Fibroblast of lung (primary cell): ENCODE measurements around the gene SPOCK1. TPM values are rescaled to one million over a fixed set of nuclear protein-coding genes. Genes with fewer than 3 reads are reported as not detected.

Experiments
- DNase-seq, 2 donors: peaks; one replicate each; pipeline versions ENCODE4 v3.0.0 to v3.0.0-alpha.2; 2010; ENCODE audit warnings: low read depth in 2 of 2
- H2AFZ ChIP-seq: 2 replicates; pipeline ENCODE4 v1.5.1; 2012; ENCODE audit warnings: low read length, control low read depth, inconsistent platforms
- H3K27ac ChIP-seq: 2 replicates; pipeline ENCODE4 v1.5.1; 2011; ENCODE audit warnings: low read length, control low read depth; ENCODE audit not compliant: insufficient read depth
- H3K27me3 ChIP-seq: 2 replicates; pipeline ENCODE4 v1.5.1; 2011; ENCODE audit warnings: mild to moderate bottlenecking, low read length; ENCODE audit not compliant: control insufficient read depth, insufficient read depth
- H3K36me3 ChIP-seq: 2 replicates; pipeline ENCODE4 v1.5.1; 2011; ENCODE audit warnings: low read length; ENCODE audit not compliant: control insufficient read depth, insufficient read depth
- H3K4me1 ChIP-seq: 2 replicates; pipeline ENCODE4 v1.5.1; 2011; ENCODE audit warnings: low read length; ENCODE audit not compliant: control insufficient read depth, insufficient read depth; ENCODE audit errors: extremely low read depth
- H3K4me2 ChIP-seq: 2 replicates; pipeline ENCODE4 v1.5.1; 2011; ENCODE audit warnings: low read length, control low read depth; ENCODE audit not compliant: insufficient read depth; ENCODE audit errors: extremely low read depth
- H3K4me3 ChIP-seq, 4 experiments: fragments of 200-600 bp in 1 of 4; sonication (generic) in 1 of 4; replicated peaks in 1 of 4; 2 replicates each; pipeline ENCODE4 v1.5.1; 2011 to 2016; ENCODE audit warnings: low read length in 4 of 4, low read depth in 3 of 4, mild to moderate bottlenecking in 3 of 4, control low read depth in 2 of 4, inconsistent platforms in 1 of 4, mixed read lengths in 1 of 4; ENCODE audit not compliant: insufficient read depth in 1 of 4; ENCODE audit errors: control extremely low read depth in 1 of 4
- H3K79me2 ChIP-seq: 2 replicates; pipeline ENCODE4 v1.5.1; 2012; ENCODE audit warnings: mild to moderate bottlenecking, low read length, inconsistent platforms; ENCODE audit not compliant: control insufficient read depth, insufficient read depth
- H3K9ac ChIP-seq: 2 replicates; pipeline ENCODE4 v1.5.1; 2011; ENCODE audit warnings: mild to moderate bottlenecking, low read length, control low read depth; ENCODE audit not compliant: insufficient read depth
- H3K9me3 ChIP-seq: 2 replicates; pipeline ENCODE4 v1.5.1; 2012; ENCODE audit warnings: low read depth, low read length; ENCODE audit not compliant: control insufficient read depth, insufficient read depth
- H4K20me1 ChIP-seq: 2 replicates; pipeline ENCODE4 v1.5.1; 2011; ENCODE audit warnings: low read length; ENCODE audit not compliant: control insufficient read depth, insufficient read depth; ENCODE audit errors: extremely low read depth
- CTCF ChIP-seq, 2 donors: IDR thresholded peaks in 1 of 2; conservative IDR thresholded peaks in 1 of 2; 1 replicate in 1 of 2; 2 replicates in 1 of 2; pipeline ENCODE4 v1.5.1; 2011 to 2012; ENCODE audit warnings: low read length in 2 of 2, control low read depth in 1 of 2, inconsistent platforms in 1 of 2, low read depth in 1 of 2, mild to moderate bottlenecking in 1 of 2
- EZH2 ChIP-seq: IDR thresholded peaks from 2 replicates; pipeline ENCODE4 v1.5.1; 2012; ENCODE audit warnings: low read length, control low read depth, mild to moderate bottlenecking; ENCODE audit errors: missing control alignments
- polyA plus RNA-seq, 2 donors: library from polyadenylated mRNA; depleted of rRNA in 1 of 2; stranded (reverse) in 1 of 2; unstranded in 1 of 2; fragments of >200 nt; gene quantifications; 2 replicates each; pipeline ENCODE4 v1.2.1, GENCODE V29; 2011 to 2012; ENCODE audit warnings: missing spikeins in 1 of 2
- total RNA-seq: library from RNA; depleted of rRNA; stranded (reverse); fragments of >200 nt; gene quantifications from 2 replicates; pipeline ENCODE4 v1.2.1, GENCODE V29; 2014

SPOCK1 gene
- total and polyA plus RNA-seq, 2 donors (not counting 1 experiment from before 2014, with no cell fraction given), result 11.1 to 34.9 TPM

DNA sequence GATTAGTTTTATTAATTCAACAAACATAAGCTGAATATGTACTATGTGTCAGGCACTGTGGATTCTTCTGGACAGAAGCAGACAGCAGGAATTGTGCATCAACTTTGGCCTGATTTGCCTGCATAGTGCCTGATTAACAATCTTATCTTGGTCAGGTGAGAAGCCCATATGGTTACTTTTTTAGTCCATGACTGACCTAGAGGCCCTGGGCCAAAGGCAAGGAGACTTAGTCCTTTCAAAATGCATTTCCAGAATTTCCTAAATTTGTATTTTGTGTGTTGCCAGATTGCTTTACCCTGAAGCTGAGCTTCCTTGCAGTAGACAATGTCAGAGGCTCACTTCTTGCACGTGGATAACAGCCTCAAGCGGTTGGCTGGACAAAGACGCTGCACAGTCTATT, 286.7 kb downstream of the SPOCK1 start:
- Histone ChIP-seq H3K4me2 (no peak overlapping the region), H2AFZ (no peak overlapping the region), H3K27me3 (no peaks in the 10 kb centered on the region), H3K4me1 (no peaks in the 10 kb centered on the region), H3K27ac (no peak overlapping the region), H3K79me2 (no peaks in the 10 kb centered on the region), H3K36me3 (no peaks in the 10 kb centered on the region), H3K9ac (no peak overlapping the region), H3K4me3 (no peak overlapping the region), H3K9me3 (no peaks in the 10 kb centered on the region), H4K20me1 (no peaks in the 10 kb centered on the region)
- no peak for TF ChIP-seq CTCF (conservative IDR thresholded peaks at IDR 0.05 in 1 of 2, IDR thresholded peaks at IDR 0.05 in 1 of 2; ENCODE audit: low read depth in 1 of 2, low read length in 2 of 2)
- no peak for TF ChIP-seq EZH2
- DNase-seq, result no peak

DNA sequence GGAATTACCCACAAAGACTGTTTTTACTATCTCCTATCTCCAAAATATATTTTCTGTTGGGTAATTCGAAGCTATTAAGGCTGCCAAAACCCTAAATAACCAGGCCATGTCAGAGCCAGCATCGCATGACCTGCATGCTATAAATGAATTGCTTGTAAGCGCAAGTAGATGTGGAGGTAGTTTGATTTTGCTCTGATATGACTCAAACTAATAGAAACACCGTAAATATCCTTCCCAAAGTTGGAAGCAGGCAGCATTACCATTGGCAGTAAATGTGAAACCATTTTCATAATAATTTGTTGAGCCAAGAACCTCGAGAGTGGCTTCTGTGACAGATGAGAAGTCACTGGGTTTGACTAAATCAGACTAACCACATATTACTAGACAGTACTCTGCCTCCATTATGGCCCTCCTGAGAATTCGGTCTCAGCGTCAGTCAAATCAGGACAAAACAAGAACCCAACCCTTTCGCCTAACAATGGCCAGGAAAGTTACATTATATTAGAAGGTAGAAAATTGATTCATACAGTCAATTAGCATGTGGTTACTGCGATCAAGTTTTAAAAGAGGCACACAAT, 289.8 kb downstream of the SPOCK1 start:
- Histone ChIP-seq H3K4me2 (no peak overlapping the region), H3K36me3 (no peaks in the 10 kb centered on the region), H2AFZ (no peak overlapping the region), H3K79me2 (no peaks in the 10 kb centered on the region), H3K4me1 (no peaks in the 10 kb centered on the region), H3K9ac (no peak overlapping the region), H3K27ac (no peak overlapping the region), H3K9me3 (no peaks in the 10 kb centered on the region), H3K27me3 (no peaks in the 10 kb centered on the region), H3K4me3 (no peak overlapping the region), H4K20me1 (no peaks in the 10 kb centered on the region)
- peak in 1 of 2 donors; percentile 22 for DNase-seq
- TF ChIP-seq EZH2 (no peak), CTCF (conservative IDR thresholded peaks at IDR 0.05 in 1 of 2, IDR thresholded peaks at IDR 0.05 in 1 of 2; ENCODE audit: low read depth in 1 of 2, low read length in 2 of 2) (no peak)

- Histone ChIP-seq H2AFZ (no peak overlapping the region), H3K4me2 (no peak overlapping the region), H3K4me1 (no peaks in the 10 kb centered on the region), H3K27ac (no peak overlapping the region), H3K9ac (no peak overlapping the region), H3K9me3 (no peaks in the 10 kb centered on the region), H3K4me3 (no peak overlapping the region), H3K79me2 (no peaks in the 10 kb centered on the region), H4K20me1 (no peaks in the 10 kb centered on the region), H3K27me3 (no peaks in the 10 kb centered on the region), H3K36me3 (no peaks in the 10 kb centered on the region)
- DNase-seq, result no peak
- TF ChIP-seq EZH2 (no peak), CTCF (conservative IDR thresholded peaks at IDR 0.05 in 1 of 2, IDR thresholded peaks at IDR 0.05 in 1 of 2; ENCODE audit: low read depth in 1 of 2, low read length in 2 of 2) (no peak)
Measured at GRCh38 chr5:137207023-137207760, 291.9 kb downstream of the SPOCK1 start.
